ENCODE results near the gene TFAP2E. TPM values are rescaled to one million over a fixed set of nuclear protein-coding genes. Genes with fewer than 3 reads are reported as not detected.
A peak's percentile ranks its signal among the peaks of the same experiment; 100 is the strongest.

The TFAP2E gene
- total RNA-seq, 2 donors from 2014 or later = 4.7 TPM; not detected in 1

DNA sequence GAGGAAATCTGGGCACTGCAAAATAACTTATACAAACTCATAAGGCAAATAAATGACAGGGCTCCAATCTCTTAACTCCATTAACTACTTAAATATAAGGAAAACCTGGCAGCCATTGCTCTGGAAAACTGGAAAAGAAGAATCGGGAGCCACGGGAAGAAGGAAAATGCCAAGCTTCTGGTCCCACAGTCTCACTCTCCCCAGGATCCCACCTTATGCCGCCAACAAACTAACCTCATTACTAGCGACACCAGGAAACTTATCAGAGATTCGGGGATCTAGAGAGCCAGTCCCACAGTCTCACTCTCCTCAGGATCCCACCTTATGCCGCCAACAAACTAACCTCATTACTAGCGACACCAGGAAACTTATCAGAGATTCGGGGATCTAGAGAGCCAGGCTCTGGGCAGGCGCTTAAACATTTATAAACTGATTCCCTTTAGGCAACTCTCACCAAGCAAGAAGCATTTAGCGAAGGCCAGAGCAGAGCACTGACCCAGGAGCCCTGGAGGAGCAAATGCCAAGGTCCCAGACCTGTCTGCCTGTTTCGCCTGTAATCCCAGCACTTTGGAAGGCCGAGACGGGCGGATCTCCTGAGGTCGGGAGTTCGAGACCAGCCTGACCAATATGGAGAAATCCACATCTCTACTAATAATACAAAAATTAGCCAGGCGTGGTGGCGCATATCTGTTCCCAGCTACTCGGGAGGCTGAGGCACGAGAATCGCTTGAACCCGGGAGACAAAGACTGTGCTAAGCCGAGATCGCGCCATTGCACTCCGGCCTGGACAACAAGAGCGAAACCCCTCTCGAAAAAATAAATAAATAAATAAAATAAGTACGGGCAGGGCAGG is 67.5 kb downstream of the TFAP2E start:
- Histone ChIP-seq H3K27ac (peak overlapping the region; percentile 81 to 94), H3K9me3 (no peaks in the 10 kb centered on the region), H3K27me3 (replicated peaks; ENCODE audit: insufficient read depth) (no peaks in the 10 kb centered on the region), H3K4me1 (ENCODE audit: control insufficient read depth in 1 of 2, low read depth in 2 of 2) (peaks cover 20 to 47% of the 10 kb centered on the region in 2 donors), H3K4me3 (peak overlapping the region; percentile 82), H3K36me3 (no peaks in the 10 kb centered on the region)
- TF ChIP-seq, protein P1, sequence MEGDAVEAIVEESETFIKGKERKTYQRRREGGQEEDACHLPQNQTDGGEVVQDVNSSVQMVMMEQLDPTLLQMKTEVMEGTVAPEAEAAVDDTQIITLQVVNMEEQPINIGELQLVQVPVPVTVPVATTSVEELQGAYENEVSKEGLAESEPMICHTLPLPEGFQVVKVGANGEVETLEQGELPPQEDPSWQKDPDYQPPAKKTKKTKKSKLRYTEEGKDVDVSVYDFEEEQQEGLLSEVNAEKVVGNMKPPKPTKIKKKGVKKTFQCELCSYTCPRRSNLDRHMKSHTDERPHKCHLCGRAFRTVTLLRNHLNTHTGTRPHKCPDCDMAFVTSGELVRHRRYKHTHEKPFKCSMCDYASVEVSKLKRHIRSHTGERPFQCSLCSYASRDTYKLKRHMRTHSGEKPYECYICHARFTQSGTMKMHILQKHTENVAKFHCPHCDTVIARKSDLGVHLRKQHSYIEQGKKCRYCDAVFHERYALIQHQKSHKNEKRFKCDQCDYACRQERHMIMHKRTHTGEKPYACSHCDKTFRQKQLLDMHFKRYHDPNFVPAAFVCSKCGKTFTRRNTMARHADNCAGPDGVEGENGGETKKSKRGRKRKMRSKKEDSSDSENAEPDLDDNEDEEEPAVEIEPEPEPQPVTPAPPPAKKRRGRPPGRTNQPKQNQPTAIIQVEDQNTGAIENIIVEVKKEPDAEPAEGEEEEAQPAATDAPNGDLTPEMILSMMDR (IDR thresholded peaks at IDR 0.05) = no peak
- no peak for ATAC-seq (ENCODE audit: insufficient number of reproducible peaks, low FRiP score, low read depth)
- no peak for DNase-seq (ENCODE audit: low spot score)

DNA sequence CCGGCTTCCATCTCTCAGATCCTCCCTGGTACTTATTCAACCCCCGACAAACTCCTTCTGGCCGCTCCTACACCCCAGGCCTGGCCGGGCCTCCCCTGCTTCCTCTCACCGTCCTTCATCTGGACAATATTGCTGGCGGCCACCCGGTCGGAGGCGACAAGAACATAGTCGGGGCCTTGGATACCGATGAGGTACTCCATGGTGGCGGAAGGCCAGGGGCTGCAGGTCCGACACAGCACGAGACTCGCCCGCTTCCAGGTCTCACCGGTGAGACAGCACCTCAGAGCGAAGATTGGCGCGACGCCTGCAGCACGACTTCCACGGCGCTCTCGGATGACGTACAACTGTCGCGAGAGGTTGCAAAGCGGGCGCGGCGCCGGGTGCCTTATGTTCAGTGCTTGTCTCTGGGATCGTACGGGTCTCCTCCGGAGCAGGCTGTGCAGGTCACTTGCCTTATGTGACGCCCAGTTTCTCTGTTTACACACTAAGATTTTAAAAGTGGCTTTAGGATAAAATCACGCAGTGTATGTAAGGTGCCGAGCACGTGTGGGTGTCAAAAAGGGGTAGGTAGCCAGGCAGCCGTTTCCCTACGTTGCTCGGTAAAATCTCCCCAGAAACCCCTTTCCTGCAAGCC is 68.2 kb downstream of the TFAP2E start, which contains the start of gene PSMB2:
PSMB2 (minus strand) TSS at position 294 of the 634 bp plus-strand sequence; CDS start at position 200, 94 bp downstream.
- Histone ChIP-seq H3K9me3 (no peaks in the 10 kb centered on the region), H3K4me3 (peak within 1 kb of the TSS; percentile 82), H3K36me3 (no peaks in the 10 kb centered on the region), H3K27me3 (replicated peaks; ENCODE audit: insufficient read depth) (no peaks in the 10 kb centered on the region), H3K27ac (peak within 1 kb of the TSS; percentile 81 to 94), H3K4me1 (ENCODE audit: control insufficient read depth in 1 of 2, low read depth in 2 of 2) (peaks cover 20 to 43% of the 10 kb centered on the region in 2 donors)
- DNase-seq (ENCODE audit: low spot score) = peak; percentile 87
- peak; percentile 98 for ATAC-seq (ENCODE audit: insufficient number of reproducible peaks, low FRiP score, low read depth)
- TF ChIP-seq, protein P1 (IDR thresholded peaks at IDR 0.05) = no peak

DNA sequence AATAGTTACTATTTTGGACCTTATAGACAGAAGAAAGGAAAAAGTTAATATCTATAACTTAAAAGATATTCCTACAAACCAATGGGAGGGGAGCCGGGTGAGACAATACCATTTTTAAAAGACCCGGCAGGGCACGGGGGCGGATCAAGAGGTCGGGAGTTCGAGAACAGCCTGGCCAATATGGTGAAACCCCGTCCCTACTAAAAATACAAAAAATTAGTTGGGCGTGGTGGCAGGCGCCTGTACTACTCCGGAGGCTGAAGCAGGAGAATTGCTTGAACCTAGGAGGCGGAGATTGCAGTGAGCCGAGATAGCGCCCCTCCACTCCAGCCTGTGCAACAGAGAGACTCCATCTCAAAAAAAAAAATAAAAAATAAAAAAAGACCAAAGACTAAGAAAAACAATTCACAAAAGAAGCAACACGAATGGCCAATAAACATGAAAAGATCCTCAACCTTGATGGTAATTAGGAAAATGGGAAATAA is 69.4 kb downstream of the TFAP2E start:
- TF ChIP-seq, protein P1 (IDR thresholded peaks at IDR 0.05) = no peak
- peak overlapping the region in 1 of 2 donors; percentile 81 for H3K27ac ChIP-seq
- H3K36me3 ChIP-seq = no peaks in the 10 kb centered on the region
- H3K27me3 ChIP-seq (replicated peaks; ENCODE audit: insufficient read depth) = no peaks in the 10 kb centered on the region
- H3K4me3 ChIP-seq = peak overlapping the region; percentile 82
- peaks cover 19 to 31% of the 10 kb centered on the region in 2 donors for H3K4me1 ChIP-seq (ENCODE audit: control insufficient read depth in 1 of 2, low read depth in 2 of 2)
- no peaks in the 10 kb centered on the region for H3K9me3 ChIP-seq
- no peak for ATAC-seq (ENCODE audit: insufficient number of reproducible peaks, low FRiP score, low read depth)
- no peak for DNase-seq (ENCODE audit: low spot score)

DNA sequence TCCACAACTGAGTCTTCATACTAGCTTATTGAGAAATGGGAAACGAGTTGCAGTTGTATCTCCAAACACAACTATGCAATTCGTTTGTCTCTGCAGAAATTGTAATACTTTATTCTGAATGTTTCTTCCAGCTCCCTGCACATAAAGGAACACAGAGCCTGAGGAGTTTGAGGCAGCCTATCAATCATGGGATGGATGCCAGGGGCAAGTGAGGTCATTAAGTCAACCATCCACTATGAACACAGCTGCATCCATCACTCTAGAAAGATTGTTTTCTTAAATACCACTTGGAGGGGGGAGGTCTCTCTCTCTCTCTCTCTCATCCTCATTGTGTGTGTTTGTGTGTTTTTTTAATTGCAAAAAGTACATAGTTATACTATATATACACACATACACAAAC is 71.1 kb downstream of the TFAP2E start:
- Histone ChIP-seq H3K27me3 (replicated peaks; ENCODE audit: insufficient read depth) (no peaks in the 10 kb centered on the region), H3K27ac (no peak overlapping the region), H3K4me3 (no peak overlapping the region), H3K4me1 (ENCODE audit: control insufficient read depth in 1 of 2, low read depth in 2 of 2) (peaks cover 12 to 16% of the 10 kb centered on the region in 2 donors), H3K36me3 (no peaks in the 10 kb centered on the region), H3K9me3 (no peaks in the 10 kb centered on the region)
- TF ChIP-seq, protein P1 (IDR thresholded peaks at IDR 0.05) = no peak
- ATAC-seq (ENCODE audit: insufficient number of reproducible peaks, low FRiP score, low read depth) = no peak
- DNase-seq (ENCODE audit: low spot score) = no peak

Other genes with a start within 250 kb of the TFAP2E start
- 10 to 100 TPM; 62.4 to 62.6 TPM for gene KIAA0319L, start 15.9 kb upstream of the TFAP2E start, total RNA-seq
- 10 to 100 TPM; 21.0 to 39.0 TPM for gene NCDN, start 15.5 kb upstream of the TFAP2E start, total RNA-seq
- 10 to 100 TPM; 32.4 to 39.6 TPM for gene PSMB2, start 68.2 kb downstream of the TFAP2E start, total RNA-seq
- 10 to 100 TPM; 23.4 to 39.7 TPM for gene C1orf216, start 145.6 kb downstream of the TFAP2E start, total RNA-seq
- under 1 TPM; 0.27 to 0.56 TPM for gene CLSPN, start 196.7 kb downstream of the TFAP2E start, total RNA-seq
- gene AGO4, start 234.7 kb downstream of the TFAP2E start, total RNA-seq = 10 to 100 TPM; 16.2 to 19.4 TPM